ENCODE data around the gene UBE2U.

GRCh38 chr1:64235181-64235580, 31.8 kb downstream of the UBE2U start:
- TF ChIP-seq CTCF (IDR thresholded peaks at IDR 0.05; ENCODE audit: low read length) (no peak), EZH2 (IDR thresholded peaks at IDR 0.05; ENCODE audit: borderline replicate concordance, low read length) (no peak)
